HG03045 (cell line): ENCODE measurements around the gene BCKDHB.
"Not testable (repeated sequence)": the region's sequence is repeated elsewhere in the genome, so short reads cannot be mapped to it uniquely, and the experiment has no call there.

Experiments
- ATAC-seq: cut with Tn5 transposase; IDR thresholded peaks from one replicate; pipeline ENCODE4 v1.9.1; 2021; ENCODE audit warnings: mild to moderate bottlenecking, moderate library complexity; ENCODE audit not compliant: unreplicated experiment

BCKDHB gene

DNA sequence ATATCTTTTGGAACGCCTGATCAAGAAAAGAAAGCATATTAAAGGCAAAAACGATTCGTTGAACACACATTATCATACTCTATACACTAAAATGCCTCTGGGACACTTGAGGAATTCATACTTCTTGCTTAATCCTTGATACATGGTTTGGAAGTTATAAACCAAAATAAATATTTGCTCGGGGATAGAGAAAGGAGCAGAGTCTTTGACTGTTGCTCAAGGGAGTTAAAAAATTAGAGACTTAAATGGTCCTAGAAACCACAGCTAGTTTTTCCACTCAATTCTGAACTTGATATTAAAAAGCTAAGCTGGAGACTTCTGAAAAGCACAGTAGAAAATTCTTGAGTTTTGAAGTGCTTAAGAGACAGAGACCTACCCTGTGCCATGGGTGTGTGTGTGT lies 98.9 kb downstream of the BCKDHB start:
- no peak for ATAC-seq

DNA sequence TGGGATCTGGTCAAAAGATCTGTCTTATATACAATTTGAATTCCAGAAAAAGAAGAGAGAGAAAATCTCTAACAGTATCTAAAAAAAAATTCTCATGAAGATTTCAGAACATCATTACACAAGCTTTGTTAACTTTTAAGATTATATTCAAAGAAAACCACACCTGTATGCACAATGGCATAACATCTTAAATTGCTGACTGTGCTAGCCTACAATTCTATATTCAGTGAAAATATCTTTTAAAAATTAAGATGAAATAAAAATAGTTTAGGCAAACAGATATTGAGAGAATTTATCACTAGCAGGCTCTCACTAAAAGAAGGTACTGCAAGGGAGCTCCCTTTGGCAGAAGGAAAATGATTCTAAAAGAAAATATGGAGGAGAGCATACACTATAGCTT lies 100.3 kb downstream of the BCKDHB start:
- ATAC-seq, result no peak

DNA sequence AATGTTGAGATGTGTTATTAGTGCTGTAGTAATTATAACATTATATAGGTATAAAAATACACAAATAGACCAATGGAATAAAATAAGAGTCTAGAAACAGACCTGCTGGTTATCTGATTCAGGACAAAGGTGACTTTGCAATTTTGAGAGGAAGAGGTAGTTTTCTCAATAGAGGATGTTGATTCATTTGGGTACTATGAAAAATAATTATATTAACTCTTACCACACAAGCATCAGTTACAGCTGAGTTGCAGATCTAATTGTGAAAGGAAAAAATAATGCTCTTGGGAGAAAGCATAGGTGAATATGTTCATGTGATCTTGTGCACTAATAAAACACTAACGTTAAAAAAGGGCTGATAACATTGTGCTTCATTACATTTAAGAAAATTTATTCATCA lies 103.0 kb downstream of the BCKDHB start:
- ATAC-seq, result no peak

DNA sequence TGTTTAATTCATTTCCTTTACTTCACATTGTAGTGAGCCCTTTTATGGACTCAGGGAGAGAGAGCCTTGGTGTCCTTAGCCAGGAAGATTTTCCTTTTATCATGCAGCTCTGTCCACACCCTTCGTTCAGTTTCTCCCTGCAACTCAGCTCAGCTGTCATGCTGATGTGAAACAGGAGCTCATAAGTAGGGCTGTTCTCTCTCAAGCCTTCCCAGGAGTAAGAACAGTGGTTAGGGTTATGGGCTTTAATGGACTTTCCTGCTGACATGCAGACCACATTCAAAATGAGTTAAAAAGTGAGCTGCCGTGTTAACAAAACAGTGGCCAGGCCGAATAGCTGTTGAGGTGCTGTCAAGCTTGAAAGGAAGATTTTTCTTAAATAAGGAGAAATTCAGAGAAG lies 104.1 kb downstream of the BCKDHB start:
- no peak for ATAC-seq

DNA sequence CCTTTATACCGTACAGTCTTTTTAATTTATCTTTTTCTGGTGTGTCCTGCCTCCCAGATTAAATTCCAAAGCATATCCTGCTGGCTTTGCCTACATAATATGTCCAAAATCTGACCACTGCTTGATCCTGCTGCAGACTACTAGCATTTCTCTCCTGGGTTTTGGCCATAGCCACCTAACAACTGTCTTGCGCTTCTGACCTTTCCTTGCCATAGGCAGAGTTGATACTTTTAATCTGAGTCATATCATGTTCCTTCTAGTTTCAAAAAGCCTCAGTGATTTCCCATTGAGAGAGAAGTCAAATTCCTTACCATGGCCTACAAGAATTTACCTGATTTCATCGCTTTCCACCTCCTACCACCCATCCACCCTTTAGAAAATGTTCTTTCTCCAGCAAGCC lies 104.8 kb downstream of the BCKDHB start:
- ATAC-seq, result no peak

DNA sequence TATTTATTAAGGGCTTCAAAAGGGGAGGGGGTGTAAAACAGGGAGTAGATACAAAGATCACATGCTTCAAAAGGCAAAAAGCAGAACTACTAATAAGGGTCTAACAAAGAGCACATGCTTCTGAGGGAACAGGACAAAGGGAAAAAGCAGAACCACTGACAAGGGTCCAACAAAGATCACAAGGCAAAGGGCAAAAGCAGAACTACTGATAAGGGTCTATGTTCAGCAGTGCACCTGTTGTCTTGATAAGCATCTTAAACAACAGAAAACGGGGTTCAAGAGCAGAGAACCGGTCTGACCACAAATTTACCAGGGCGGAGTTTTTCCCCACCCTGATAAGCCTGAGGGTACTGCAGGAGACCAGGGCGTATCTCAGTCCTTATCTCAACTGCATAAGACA lies 105.4 kb downstream of the BCKDHB start:
- not testable (repeated sequence) for ATAC-seq

DNA sequence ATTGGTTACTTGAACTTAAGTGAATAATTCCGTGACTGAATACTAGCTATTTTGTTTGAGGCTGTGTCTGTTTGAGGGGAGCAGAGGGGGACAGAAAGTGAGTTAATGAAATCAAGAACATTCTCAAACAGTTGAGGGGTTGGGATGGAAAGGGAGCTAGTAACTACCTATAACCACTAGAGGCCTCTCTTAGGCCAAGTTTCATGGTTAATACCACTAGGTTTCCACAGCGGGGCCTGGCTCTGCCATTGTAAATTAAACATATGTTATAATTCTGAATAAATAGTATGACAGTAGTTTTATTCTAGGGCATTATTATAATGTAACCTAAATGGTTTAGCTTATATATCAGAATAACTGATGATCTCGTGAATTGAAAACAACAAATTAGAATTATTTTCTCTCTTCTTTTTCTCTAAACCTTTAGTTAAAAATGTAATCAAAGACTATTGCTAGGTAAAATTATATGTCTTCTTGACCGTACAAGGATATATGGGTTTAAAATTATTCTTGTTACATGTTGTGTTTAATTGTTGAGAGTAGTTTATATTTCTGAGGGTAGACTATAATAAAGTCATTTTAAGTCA lies 108.1 kb downstream of the BCKDHB start:
- peak; percentile 86 for ATAC-seq

DNA sequence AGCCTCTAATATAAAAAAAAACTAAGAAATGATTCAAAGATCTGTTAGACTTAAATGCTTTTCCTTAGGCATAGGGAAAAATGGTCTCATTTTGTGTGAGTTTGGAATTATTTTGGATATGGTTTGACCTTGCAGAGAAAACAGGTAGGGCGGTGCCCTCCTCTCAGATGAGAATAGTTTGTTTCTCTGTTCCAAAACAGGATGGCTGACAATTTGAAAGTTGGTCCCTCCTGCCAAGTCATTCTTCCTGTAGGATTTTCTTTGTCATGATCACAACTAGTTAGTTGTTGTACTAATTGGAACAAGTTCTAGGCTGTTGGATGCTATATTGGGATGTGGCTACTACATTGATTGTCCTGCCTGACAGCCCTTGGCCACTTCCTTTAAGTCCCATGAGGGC lies 108.6 kb downstream of the BCKDHB start:
- no peak for ATAC-seq

DNA sequence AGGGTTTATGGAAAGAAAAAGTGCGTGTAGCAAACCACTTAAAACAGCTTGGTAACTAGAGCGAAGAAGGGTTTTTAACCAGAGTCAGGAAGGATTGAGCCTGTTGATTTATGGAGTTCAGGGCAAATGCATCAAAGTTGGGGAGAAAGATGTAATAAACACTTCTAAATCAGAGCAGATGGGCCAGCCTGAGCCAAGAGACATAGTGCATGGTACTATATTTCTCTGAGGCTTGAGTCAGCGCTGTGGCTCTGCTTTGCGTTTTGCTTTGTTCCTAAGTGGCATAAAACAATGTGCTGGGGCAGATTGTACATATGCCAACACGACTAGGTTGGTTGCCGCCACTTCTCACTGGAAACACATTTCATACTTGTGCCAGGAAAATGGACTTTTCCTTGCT lies 111.3 kb downstream of the BCKDHB start:
- ATAC-seq, result no peak

DNA sequence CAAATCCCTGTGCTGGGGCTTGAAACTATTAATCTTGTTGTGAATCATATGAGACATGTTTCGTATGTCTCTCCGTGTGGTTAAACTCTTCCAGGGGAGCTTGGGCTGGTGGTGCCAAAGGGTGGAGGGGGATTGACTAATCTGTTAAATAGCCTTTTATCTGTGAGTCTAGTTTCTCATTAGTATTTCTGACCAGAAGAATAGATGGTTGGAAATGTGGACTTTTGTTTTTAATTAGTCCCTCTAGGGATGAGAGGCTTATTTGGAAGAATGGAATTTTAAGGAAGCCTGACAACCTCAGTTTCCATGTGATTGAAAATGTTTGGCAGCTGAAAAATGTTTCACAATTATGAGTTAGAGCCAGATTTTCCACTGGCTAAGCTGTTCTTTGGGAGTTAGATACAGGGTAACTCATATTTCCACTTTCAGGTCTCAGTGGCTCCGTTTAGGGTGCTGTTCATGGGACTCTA lies 117.3 kb downstream of the BCKDHB start:
- no peak for ATAC-seq

DNA sequence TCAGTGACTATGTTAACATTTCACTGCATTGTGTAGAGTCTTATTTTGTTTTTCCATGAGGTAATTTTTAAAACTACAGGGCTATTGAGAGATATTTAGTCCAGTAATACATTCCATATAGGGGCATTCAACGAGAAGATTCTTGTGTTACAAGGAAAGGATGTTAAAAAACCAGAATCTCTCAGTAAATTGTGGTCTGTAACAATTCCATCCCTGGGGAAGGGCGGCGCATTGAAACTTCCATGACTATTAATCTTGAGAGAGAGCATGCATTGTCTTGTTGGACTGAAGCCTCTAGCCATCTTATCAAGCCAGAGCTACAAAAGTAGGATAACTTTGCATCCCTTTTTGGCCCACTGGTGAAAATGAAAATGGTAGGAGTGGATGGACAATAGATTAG lies 119.7 kb downstream of the BCKDHB start:
- no peak for ATAC-seq

DNA sequence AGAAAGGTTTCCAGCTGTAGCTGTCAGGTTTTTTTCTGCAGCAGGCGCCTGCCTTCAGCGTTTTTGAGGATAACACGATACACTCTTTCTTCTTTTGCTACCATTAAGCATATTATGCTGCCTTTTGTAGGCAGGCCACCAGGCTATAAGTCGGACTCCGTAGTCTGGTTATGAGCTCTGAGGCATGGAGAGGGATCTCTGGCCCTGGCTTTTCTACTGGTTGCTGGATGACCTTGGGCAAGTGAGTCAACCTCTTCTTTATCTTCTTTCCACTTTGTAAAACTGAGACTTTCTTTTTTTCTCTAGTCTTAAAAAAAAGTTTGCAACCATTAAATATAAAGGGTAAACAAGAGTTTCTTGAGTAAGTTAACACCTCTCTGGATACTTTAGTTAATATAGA lies 120.2 kb downstream of the BCKDHB start:
- ATAC-seq, result no peak

DNA sequence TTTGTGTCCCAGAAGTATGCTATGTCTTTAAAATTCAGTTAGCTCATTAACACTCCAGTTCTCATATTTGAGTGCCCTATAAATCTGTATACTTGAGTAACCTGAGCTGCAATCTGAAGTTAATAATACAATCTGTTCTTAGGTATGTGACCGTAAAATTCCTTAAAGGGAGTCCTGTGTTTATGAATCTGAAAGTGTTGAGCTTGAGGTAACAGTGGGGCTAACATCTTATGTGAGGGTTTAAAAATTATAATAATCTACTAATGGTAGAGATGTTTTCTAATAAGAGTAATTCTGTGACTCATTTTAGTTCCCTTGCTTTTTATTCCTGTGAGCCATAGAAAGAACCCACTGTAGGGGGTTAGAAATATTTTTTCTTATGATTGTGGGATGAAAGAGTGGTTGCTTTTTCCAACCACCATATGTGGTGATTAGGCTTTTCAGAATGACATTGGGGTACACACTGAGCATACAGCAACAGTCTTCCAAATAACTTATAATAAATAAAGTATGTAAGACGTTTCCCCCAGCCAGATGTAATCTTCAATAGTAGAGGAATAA lies 121.2 kb downstream of the BCKDHB start:
- ATAC-seq, result no peak

DNA sequence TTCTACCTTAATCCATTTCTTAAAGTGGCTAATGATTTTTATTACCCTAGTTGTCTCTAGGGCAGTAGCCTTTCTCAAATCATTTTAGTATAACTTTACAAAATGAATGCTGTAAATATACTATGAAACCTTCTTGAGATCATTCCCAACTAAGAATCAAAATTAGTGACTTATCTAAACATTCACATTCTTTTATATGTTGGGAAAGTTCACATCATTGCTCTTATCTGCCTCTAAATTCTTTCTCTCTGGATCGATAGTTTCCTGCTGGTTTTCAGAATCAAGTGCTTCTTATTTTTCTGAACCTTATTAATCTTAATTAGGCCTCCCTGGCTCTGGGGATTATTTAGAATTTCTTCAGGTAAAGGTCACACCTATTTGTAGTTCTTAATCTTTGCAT lies 126.8 kb downstream of the BCKDHB start:
- no peak for ATAC-seq

DNA sequence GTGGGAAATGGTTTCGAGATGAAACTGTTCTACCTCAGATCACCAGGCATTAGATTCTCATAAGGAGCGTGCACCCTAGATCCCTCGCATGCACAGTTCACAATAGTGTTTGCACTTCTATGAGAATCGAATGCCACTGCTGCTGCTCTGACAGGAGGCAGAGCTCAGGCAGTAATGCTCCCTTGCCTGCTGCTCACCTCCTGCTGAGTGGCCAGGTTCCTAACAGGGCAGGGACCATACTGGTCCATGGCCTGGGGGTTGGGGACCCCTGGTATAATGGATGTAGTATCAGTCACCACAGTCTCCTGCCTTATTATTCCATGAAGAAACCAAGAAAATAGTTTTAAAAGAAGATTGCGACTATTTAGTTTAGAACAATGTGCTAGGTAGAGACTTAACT lies 127.5 kb downstream of the BCKDHB start:
- ATAC-seq, result no peak

DNA sequence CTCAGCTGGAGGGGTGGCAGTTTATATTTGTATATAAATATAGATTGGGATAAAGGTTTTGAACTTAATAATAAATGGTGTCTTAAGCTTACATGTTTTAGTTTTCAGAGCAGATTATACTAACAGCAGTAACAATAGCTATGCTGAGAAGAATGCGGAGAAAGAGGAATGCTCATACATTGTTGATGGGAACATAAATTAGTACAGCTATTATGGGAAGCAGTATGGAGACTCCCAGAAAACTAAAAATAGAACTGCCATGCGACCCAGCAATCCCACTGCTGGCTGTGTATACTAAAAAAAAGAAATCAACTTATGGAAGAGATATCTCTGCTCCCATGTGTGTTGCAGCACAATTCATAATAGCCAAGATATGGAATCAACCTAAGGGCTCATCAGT lies 127.9 kb downstream of the BCKDHB start:
- ATAC-seq, result no peak

DNA sequence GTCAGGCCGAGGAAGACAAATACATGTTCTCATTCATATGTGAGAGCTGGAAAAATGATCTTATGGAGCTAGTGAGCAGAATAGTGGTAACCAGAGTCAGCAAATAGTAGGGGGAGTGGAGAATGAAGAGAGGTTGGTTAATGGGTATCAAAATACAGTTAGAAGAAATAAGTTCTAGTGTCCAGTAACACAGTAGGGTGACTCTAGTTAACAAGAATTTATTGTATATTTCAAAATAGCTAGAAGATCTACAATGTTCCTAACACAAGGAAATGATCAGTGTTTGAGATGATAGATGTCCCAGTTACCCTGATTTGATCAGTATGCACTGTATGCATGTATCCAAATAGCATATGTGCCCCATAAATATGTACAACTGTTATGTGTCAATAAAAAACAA lies 128.4 kb downstream of the BCKDHB start:
- no peak for ATAC-seq

DNA sequence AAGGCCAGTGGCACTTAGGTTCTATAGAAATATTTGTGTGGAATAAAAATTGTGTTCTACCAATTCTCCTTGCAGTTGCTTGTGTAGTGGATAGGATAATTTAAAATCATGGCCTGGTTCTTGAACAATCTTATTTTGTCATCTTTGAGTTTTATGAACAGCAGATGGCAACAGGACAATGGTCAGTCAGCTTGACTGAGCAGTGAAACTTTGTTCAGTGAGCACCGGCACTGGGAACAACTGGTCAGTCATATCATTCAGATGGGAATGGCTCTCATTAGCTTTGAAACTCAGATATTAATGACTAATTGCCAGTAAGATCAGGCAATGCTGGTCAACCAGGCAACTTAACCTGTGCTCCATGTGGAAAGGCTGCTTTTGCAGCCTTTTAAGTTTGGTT lies 129.2 kb downstream of the BCKDHB start:
- ATAC-seq, result no peak

DNA sequence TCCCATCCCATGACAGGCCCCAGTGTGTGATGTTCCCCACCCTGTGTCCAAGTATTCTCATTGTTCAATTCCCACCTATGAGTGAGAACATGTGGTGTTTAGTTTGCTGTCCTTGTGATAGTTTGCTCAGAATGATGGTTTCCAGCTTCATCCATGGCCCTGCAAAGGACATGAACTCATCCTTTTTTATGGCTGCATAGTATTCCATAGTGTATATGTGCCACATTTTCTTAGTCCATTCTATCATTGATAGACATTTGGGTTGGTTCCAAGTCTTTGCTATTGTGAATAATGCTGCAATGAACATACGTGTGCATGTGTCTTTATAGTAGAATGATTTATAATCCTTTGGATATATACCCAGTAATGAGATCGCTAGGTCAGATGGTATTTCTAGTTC lies 132.3 kb downstream of the BCKDHB start:
- not testable (repeated sequence) for ATAC-seq

DNA sequence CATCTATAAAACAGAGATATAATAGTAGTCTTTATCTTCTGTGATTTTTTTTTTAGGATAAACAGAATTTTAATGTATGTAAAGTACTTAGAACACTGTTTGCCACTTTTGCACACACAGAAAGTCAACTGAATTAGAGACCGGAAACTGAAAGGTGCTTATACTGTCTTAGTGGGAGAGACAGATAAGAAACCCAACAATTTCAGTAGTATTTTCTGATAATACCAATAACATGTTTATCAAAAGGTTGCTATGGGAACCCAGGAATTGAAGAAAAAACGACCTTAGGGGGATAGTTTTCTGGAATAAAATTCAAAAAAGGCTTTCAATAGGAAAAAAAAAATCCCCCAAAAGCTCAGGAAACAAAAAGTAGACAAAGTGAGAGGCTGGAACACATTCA lies 138.6 kb downstream of the BCKDHB start:
- ATAC-seq, result no peak

DNA sequence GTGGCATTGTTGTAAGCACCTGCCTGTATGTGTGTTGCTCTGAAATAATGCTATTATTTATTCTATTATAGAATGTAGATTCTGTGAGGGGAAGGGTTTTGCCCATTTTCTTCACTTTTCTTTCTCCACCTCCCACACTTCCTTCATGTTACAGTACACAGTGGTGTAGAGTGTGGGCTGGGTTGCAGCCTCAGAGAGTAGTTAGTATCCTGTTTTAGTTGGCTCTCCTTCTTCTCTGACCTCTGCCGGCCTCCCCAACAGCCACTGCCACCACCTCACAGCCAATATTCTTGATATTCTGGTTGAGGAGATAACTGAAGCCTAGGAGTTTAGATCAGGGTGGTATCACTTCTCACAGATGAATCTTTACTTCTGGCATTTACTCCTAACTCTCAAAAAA lies 143.4 kb downstream of the BCKDHB start:
- ATAC-seq, result peak; percentile 50

DNA sequence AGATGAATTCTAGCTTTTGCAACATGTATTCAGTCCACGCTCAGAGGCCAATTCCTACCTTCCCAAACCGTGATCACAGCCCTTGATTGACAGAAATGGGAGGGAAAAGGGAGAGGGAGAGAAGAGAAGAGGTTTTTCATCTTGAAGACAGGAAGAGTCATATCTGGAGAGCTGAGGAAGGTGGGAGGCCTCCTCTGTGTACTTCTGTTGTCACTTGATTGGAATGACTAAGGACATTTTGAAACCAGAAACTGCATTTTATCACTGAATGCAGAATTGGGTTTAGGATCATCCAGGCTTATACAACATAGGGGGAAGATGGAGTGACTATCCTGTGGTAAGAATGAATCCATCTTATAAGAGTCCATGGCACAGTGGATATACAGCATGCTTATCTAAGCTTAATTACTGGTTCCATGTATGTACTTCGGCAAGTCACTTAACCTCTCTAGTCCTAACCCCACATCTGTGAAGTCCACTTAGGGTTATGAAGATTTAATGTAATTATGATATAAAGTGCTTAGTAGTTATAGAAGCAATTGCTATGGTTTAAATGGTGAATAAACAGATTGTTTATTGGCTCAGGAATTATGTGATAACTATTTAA lies 144.0 kb downstream of the BCKDHB start:
- peak; percentile 62 for ATAC-seq

DNA sequence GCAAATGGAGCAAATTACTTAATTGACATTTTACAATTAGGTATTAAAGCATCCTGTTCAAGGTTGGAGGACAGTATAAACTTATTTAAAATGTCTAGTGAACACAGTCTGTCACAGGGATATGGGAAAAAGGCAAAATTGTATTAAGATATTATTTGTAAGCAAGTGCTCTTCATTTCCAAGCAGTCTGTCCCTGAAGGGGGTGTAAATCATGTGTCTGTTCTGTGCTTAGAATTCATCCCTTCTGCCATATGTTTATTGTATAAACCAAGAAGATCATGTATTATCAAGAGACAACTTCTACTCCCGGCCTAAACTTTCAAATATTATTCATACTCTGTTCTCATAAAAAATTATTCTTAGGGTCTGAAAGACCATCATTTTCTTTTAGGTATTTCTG lies 144.8 kb downstream of the BCKDHB start:
- no peak for ATAC-seq
